ENCODE data around the gene EFCAB8.

DNA sequence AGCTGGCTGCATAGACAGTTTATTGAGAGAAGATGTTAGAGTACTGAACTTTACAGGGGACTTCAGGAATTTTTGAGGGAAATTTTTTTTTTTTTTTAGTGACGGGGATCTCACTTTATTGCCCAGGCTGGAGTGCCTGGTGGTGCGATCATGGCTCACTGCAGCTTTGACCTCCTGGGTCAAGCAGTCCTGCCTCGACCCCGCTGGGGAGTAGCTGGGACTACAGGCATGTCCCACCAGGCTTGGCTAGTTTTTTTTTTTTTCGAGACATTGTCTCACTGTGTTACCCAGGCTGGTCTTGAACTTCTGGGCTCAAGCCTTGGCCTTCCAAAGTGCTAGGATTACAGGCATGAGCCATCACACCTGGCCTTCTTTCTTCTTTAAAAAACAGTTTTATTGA is 10.8 kb upstream of the EFCAB8 start:
- TF ChIP-seq CTCF (conservative IDR thresholded peaks at IDR 0.05; ENCODE audit: low read depth, low read length): no peak
- TF ChIP-seq EZH2phosphoT487 (IDR thresholded peaks at IDR 0.05; ENCODE audit: borderline replicate concordance, low read length): no peak
- no peak for TF ChIP-seq EZH2 (IDR thresholded peaks at IDR 0.05; ENCODE audit: low read length, unreplicated experiment)
